AG09309 (cell line): ENCODE measurements around the gene ZNF627.

Experiments used
- DNase-seq: peaks from one replicate; pipeline ENCODE4 v3.0.0-alpha.2; 2010; ENCODE audit warnings: low read depth
- H3K4me3 ChIP-seq: 2 replicates; pipeline ENCODE4 v1.5.1; 2011; ENCODE audit warnings: mild to moderate bottlenecking, low read depth, low read length, moderate library complexity; ENCODE audit not compliant: control insufficient read depth
- CTCF ChIP-seq: IDR thresholded peaks from 2 replicates; pipeline ENCODE4 v1.5.1; 2011; ENCODE audit warnings: mild to moderate bottlenecking, low read depth, low read length, inconsistent platforms; ENCODE audit not compliant: insufficient read depth, control insufficient read depth; ENCODE audit errors: missing control alignments

Gene ZNF627

GRCh38 chr19:11662278-11662677, 65.0 kb downstream of the ZNF627 start:
- DNase-seq: no peak
- no peak for TF ChIP-seq CTCF

GRCh38 chr19:11663181-11663591, 65.9 kb downstream of the ZNF627 start:
- DNase-seq: no peak
- no peak for TF ChIP-seq CTCF
- H3K4me3 ChIP-seq: no peak overlapping the region

More at GRCh38 chr19:11662278-11662677, 65.0 kb downstream of the ZNF627 start:
- H3K4me3 ChIP-seq: no peak overlapping the region
